Lower leg skin (tissue), 4 donors: ENCODE results near the gene SH3BP5. TPM values are rescaled to one million over a fixed set of nuclear protein-coding genes. Genes with fewer than 3 reads are reported as not detected.

Source experiments
- DNase-seq, 2 donors: peaks; one replicate each; pipeline ENCODE4 v3.0.0-alpha.2; 2019; ENCODE audit warnings: low spot score in 2 of 2
- H3K4me3 ChIP-seq: fragments of 200-600 bp; sonication (generic); 2 replicates; pipeline ENCODE4 v1.5.1; 2017; ENCODE audit warnings: mild to moderate bottlenecking, low read depth; ENCODE audit not compliant: poor library complexity, severe bottlenecking
- CTCF ChIP-seq, 3 donors: fragments of 450-650 bp; IDR thresholded peaks; one replicate each; pipeline ENCODE4 v1.5.1; 2016; ENCODE audit warnings: antibody characterized with exemption in 3 of 3, mild to moderate bottlenecking in 3 of 3, moderate library complexity in 2 of 3
- POLR2A ChIP-seq, 2 donors: fragments of 450-650 bp; IDR thresholded peaks; one replicate each; pipeline ENCODE4 v1.6.1; 2016 to 2017; ENCODE audit warnings: antibody characterized with exemption in 2 of 2, mild to moderate bottlenecking in 1 of 2, moderate library complexity in 1 of 2
- WGBS, 2 donors: methylation state at CpG; one replicate each; pipeline ENCODE4 v1.1.5; 2018; 5-methylcytosine and 5-hydroxymethylcytosine counted together
- intact Hi-C: fragments of 100-400 bp; cut with DNase I; formaldehyde crosslinking; loops from one replicate; pipeline ENCODE4 v1.15.0; 2023; ENCODE audit warnings: low total_unique reads
- total RNA-seq, 4 donors: library from RNA; depleted of rRNA; stranded (reverse); fragments of >200 nt; gene quantifications; one replicate each; pipeline ENCODE4 v1.1.0, GENCODE V29; 2016

The SH3BP5 gene
- total RNA-seq, 4 donors from 2014 or later: 10.7 to 30.3 (median 18.5) TPM

GRCh38 chr3:15262021-15262420 is 70.4 kb downstream of the SH3BP5 start:
- intact Hi-C loops: no loop called here
- H3K4me3 ChIP-seq: no peak overlapping the region
- WGBS, 2 donors: 95 to 97% methylated on average over 9 of the region's 9 CpGs
- TF ChIP-seq POLR2A (IDR thresholded peaks at IDR 0.05) (no peak), CTCF (IDR thresholded peaks at IDR 0.05) (no peak)
- peak in 1 of 2 donors; percentile 65 for DNase-seq

GRCh38 chr3:15261274-15261673 is 71.1 kb downstream of the SH3BP5 start:
- H3K4me3 ChIP-seq: no peak overlapping the region
- TF ChIP-seq CTCF (IDR thresholded peaks at IDR 0.05) (no peak), POLR2A (IDR thresholded peaks at IDR 0.05) (no peak)
- peak in 1 of 2 donors; percentile 63 for DNase-seq
- intact Hi-C loops: no loop called here

GRCh38 chr3:15260531-15260930 is 71.9 kb downstream of the SH3BP5 start:
- no peak overlapping the region for H3K4me3 ChIP-seq
- TF ChIP-seq POLR2A (IDR thresholded peaks at IDR 0.05): no peak
- TF ChIP-seq CTCF (IDR thresholded peaks at IDR 0.05): no peak
- WGBS, 2 donors: 69 to 91% methylated on average over 4 of the region's 4 CpGs
- intact Hi-C loops: no loop called here
- peak in 1 of 2 donors; percentile 77 for DNase-seq

- 96 to 97% methylated on average over 7 of the region's 7 CpGs for WGBS, 2 donors
- intact Hi-C loops: no loop called here
- no peak for TF ChIP-seq POLR2A (IDR thresholded peaks at IDR 0.05)
- H3K4me3 ChIP-seq: no peak overlapping the region
- DNase-seq: peak in 1 of 2 donors; percentile 82
These were observed 73.7 kb downstream of the SH3BP5 start for GRCh38 chr3:15258720-15259119.

- DNase-seq: peak in 1 of 2 donors; percentile 83
- WGBS, 2 donors: 77 to 78% methylated on average over 8 of the region's 8 CpGs
- H3K4me3 ChIP-seq: no peak overlapping the region
- TF ChIP-seq POLR2A (IDR thresholded peaks at IDR 0.05): no peak
- no peak for TF ChIP-seq CTCF (IDR thresholded peaks at IDR 0.05)
- intact Hi-C loops: no loop called here
These were observed 75.5 kb downstream of the SH3BP5 start for GRCh38 chr3:15256861-15257341.

- no peak for DNase-seq
- no peak overlapping the region for H3K4me3 ChIP-seq
- TF ChIP-seq CTCF (IDR thresholded peaks at IDR 0.05) (no peak), POLR2A (IDR thresholded peaks at IDR 0.05) (no peak)
- 91 to 92% methylated on average over 2 of the region's 2 CpGs for WGBS, 2 donors
- intact Hi-C loops: no loop called here
These were observed 77.2 kb downstream of the SH3BP5 start for GRCh38 chr3:15255215-15255614.
